Ovary (tissue), 9 donors: ENCODE measurements around the gene ITLN2. TPM values are rescaled to one million over a fixed set of nuclear protein-coding genes. Genes with fewer than 3 reads are reported as not detected.
"Not testable (repeated sequence)": the region's sequence is repeated elsewhere in the genome, so short reads cannot be mapped to it uniquely, and the experiment has no call there.

Source experiments
- DNase-seq, 5 donors: peaks; one replicate each; pipeline ENCODE4 v3.0.0-alpha.2; 2019 to 2020
- H3K27ac ChIP-seq, 2 donors: fragments of 200-600 bp; one replicate each; pipeline versions ENCODE4 v1.5.1 to v1.8.0; 2019 to 2022
- H3K27me3 ChIP-seq: fragments of 200-600 bp; one replicate; pipeline ENCODE4 v1.8.0; 2022
- H3K36me3 ChIP-seq: fragments of 200-600 bp; sonication (generic); one replicate; pipeline ENCODE4 v1.5.1; 2019
- H3K4me1 ChIP-seq: one replicate; pipeline ENCODE4 v1.8.1; 2013; ENCODE audit warnings: mild to moderate bottlenecking, moderate library complexity; ENCODE audit not compliant: insufficient read depth
- H3K4me3 ChIP-seq: fragments of 200-600 bp; sonication (generic); one replicate; pipeline ENCODE4 v1.5.1; 2017
- H3K9me3 ChIP-seq, 2 donors: fragments of 200-600 bp in 1 of 2; sonication (generic) in 1 of 2; one replicate each; pipeline versions ENCODE4 v1.5.1 to v1.8.1; 2013 to 2019; ENCODE audit warnings: mild to moderate bottlenecking in 1 of 2, moderate library complexity in 1 of 2
- EP300 ChIP-seq: sonication (generic); formaldehyde crosslinking; IDR thresholded peaks from one replicate; pipeline ENCODE4 v1.6.1; 2017; ENCODE audit warnings: antibody characterized with exemption
- POLR2A ChIP-seq: fragments of 450-650 bp; IDR thresholded peaks from one replicate; pipeline ENCODE4 v1.6.1; 2017; ENCODE audit warnings: antibody characterized with exemption, mild to moderate bottlenecking, moderate library complexity
- WGBS, 3 donors: extraction: QIAGEN DNeasy Blood & Tissue Kit in 1 of 3; methylation state at CpG; one replicate each; pipeline versions ENCODE4 v1.1.5 to v1.1.7; 2013 to 2017; 5-methylcytosine and 5-hydroxymethylcytosine counted together
- intact Hi-C, 4 donors: fragments of 100-400 bp; cut with DNase I; formaldehyde crosslinking; loops; one replicate each; pipeline versions ENCODE4 v1.11.0 to v1.15.1; 2022 to 2023
- polyA plus RNA-seq, 2 donors: library from polyadenylated mRNA; stranded (reverse); fragments of 200-250 nt in 1 of 2; fragments of 350-450 nt in 1 of 2; fragmentation: Illumina TruSeq in 1 of 2; extraction: RNeasy Lipid Tissue Mini Kit (QIAGEN cat#74804) in 1 of 2; gene quantifications; one replicate each; pipeline ENCODE4 v1.2.3, GENCODE V29; 2013 to 2014
- total RNA-seq, 7 donors: library from RNA; depleted of rRNA in 2 of 7; stranded (reverse); fragments of >200 nt in 2 of 7; fragmentation: NEBNext Ultra II Directional in 3 of 7; extraction: Animal tissue kit (Norgen Biotek cat#: 25700) in 3 of 7; gene quantifications; one replicate each; pipeline versions ENCODE4 v1.1.0 to v1.2.4, GENCODE V29; 2016 to 2023
- TF ChIP-seq, protein P1 (sequence below), 3 donors: fragments of 450-650 bp in 2 of 3; fragments of 200-600 bp in 1 of 3; IDR thresholded peaks; one replicate each; pipeline versions ENCODE4 v1.5.1 to v1.8.0; 2016 to 2022; ENCODE audit warnings: antibody characterized with exemption in 3 of 3, mild to moderate bottlenecking in 1 of 3
- donor health status: DM: no; HTN: no; CAD: no; lungs with moderate emphysema.
- donor health status: DM: no; HTN: no; CAD: no.
- donor health status: Bipolar disorder and iron deficiency.
- donor health status: DM: yes; HTN: yes; CAD: no.
- donor health status: DM: no; HTN: no; CAD: no.
- donor health status: DM: yes; HTN: yes; CAD: no.

The ITLN2 gene
- total and polyA plus RNA-seq, 9 donors, result 0.53 to 7.6 (median 2.3) TPM

DNA sequence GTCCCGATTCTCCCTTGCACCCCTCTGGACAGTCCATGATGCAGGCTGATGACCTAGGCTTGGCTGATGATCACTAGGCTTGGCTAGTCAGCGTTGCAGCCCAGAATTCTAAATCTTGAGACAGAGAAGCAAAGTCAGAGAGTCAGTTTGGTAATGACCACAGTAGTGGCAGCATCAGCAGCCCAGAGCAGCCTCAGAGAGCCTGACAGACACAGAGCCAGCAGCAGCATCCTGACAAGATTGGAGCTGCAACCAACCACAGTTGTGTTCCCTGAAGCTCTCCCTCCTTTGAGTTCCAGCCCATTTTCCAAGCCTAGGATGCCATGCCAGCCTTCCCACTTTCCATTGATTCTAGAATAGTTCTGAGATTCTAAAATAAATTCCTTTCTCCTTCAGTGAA lies 52.8 kb downstream of the ITLN2 start:
- intact Hi-C loops, result no loop called here
- no peak for TF ChIP-seq POLR2A
- no peak for TF ChIP-seq EP300
- TF ChIP-seq, protein P1, sequence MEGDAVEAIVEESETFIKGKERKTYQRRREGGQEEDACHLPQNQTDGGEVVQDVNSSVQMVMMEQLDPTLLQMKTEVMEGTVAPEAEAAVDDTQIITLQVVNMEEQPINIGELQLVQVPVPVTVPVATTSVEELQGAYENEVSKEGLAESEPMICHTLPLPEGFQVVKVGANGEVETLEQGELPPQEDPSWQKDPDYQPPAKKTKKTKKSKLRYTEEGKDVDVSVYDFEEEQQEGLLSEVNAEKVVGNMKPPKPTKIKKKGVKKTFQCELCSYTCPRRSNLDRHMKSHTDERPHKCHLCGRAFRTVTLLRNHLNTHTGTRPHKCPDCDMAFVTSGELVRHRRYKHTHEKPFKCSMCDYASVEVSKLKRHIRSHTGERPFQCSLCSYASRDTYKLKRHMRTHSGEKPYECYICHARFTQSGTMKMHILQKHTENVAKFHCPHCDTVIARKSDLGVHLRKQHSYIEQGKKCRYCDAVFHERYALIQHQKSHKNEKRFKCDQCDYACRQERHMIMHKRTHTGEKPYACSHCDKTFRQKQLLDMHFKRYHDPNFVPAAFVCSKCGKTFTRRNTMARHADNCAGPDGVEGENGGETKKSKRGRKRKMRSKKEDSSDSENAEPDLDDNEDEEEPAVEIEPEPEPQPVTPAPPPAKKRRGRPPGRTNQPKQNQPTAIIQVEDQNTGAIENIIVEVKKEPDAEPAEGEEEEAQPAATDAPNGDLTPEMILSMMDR (IDR thresholded peaks at IDR 0.05), result no peak

DNA sequence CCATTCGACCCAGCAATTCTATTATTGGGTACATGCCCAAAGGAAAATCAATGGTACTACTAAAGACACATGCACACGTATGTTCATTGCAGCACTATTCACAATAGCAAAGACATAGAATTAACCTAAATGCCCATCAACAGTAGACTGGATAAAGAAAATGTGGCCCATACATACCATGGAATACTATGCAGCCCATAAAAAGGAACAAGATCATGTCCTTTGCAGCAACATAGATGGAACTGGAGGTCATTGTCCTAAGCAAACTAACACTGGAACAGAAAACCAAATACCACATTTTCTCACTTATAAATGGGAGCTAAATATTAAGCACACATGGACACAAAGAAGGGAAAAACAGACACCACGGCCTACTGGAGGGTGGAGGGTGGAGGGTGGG lies 53.9 kb downstream of the ITLN2 start:
- H3K9me3 ChIP-seq, H3K4me3 ChIP-seq, DNase-seq, H3K27me3 ChIP-seq, intact Hi-C loops, H3K36me3 ChIP-seq, H3K27ac ChIP-seq: not testable (repeated sequence)
- peaks cover 10% of the 10 kb centered on the region for H3K4me1 ChIP-seq
- 61 to 88% (median 71%) methylated on average over 3 of the region's 3 CpGs for WGBS, 3 donors

More for the DNA sequence above, 52.8 kb downstream of the ITLN2 start:
- H3K9me3 ChIP-seq, result no peaks in the 10 kb centered on the region
- H3K4me3 ChIP-seq, result no peak overlapping the region
- no peaks in the 10 kb centered on the region for H3K36me3 ChIP-seq
- no peaks in the 10 kb centered on the region for H3K27me3 ChIP-seq
- DNase-seq, result no peak
- no peak overlapping the region for H3K27ac ChIP-seq
- 75 to 90% (median 79%) methylated on average over 2 of the region's 2 CpGs for WGBS, 3 donors
- peaks cover 17% of the 10 kb centered on the region for H3K4me1 ChIP-seq

Other genes starting within 250 kb of the ITLN2 start
- 1 to 10 TPM in 6 of 7 donors, under 1 TPM in 1; 0.61 to 4.4 (median 1.9) TPM for gene CD48, start 243.0 kb downstream of the ITLN2 start, total RNA-seq
- 10 to 100 TPM in 1 of 2 donors, 1 to 10 TPM in 1; 2.5 to 17.6 TPM for gene CD48, start 243.0 kb downstream of the ITLN2 start, polyA plus RNA-seq
- gene SLAMF7, start 215.6 kb downstream of the ITLN2 start, total RNA-seq, result 1 to 10 TPM in 2 of 7 donors, under 1 TPM in 4, not detected in 1; 0.32 to 3.7 (median 0.84) TPM
- gene SLAMF7, start 215.6 kb downstream of the ITLN2 start, polyA plus RNA-seq, result 1 to 10 TPM in 1 of 2 donors, under 1 TPM in 1; 0.36 to 7.3 TPM
- under 1 TPM in 5 of 7 donors, not detected in 2; 0.15 to 0.90 (median 0.45) TPM for gene LY9, start 158.6 kb downstream of the ITLN2 start, total RNA-seq
- gene LY9, start 158.6 kb downstream of the ITLN2 start, polyA plus RNA-seq, result 1 to 10 TPM in 1 of 2 donors, under 1 TPM in 1; 0.24 to 2.9 TPM
- gene CD244, start 91.9 kb downstream of the ITLN2 start, total RNA-seq, result 1 to 10 TPM in 2 of 7 donors, under 1 TPM in 5; 0.45 to 3.1 (median 0.51) TPM
- gene CD244, start 91.9 kb downstream of the ITLN2 start, polyA plus RNA-seq, result 1 to 10 TPM in 1 of 2 donors, under 1 TPM in 1; 0.75 to 2.8 TPM
- gene ITLN1, start 69.6 kb downstream of the ITLN2 start, total RNA-seq, result 1,000 to 10,000 TPM in 1 of 7 donors, 10 to 100 TPM in 1, 1 to 10 TPM in 4, under 1 TPM in 1; 0.48 to 1,183 (median 2.0) TPM
- 10 to 100 TPM in 1 of 2 donors, 1 to 10 TPM in 1; 4.5 to 44.1 TPM for gene ITLN1, start 69.6 kb downstream of the ITLN2 start, polyA plus RNA-seq
- 10 to 100 TPM; 14.8 to 62.7 (median 34.9) TPM for gene F11R, start 66.3 kb upstream of the ITLN2 start, total RNA-seq
- gene F11R, start 66.3 kb upstream of the ITLN2 start, polyA plus RNA-seq, result 10 to 100 TPM; 26.1 to 68.5 TPM
- gene TSTD1, start 84.2 kb upstream of the ITLN2 start, total RNA-seq, result 100 to 1,000 TPM in 1 of 7 donors, 10 to 100 TPM in 6; 32.6 to 200 (median 50.3) TPM
- gene TSTD1, start 84.2 kb upstream of the ITLN2 start, polyA plus RNA-seq, result 100 to 1,000 TPM in 1 of 2 donors, 10 to 100 TPM in 1; 13.6 to 107 TPM
- gene USF1, start 91.2 kb upstream of the ITLN2 start, total RNA-seq, result 10 to 100 TPM; 28.1 to 49.6 (median 44.0) TPM
- 10 to 100 TPM; 38.8 to 54.8 TPM for gene USF1, start 91.2 kb upstream of the ITLN2 start, polyA plus RNA-seq
- gene ARHGAP30, start 115.1 kb upstream of the ITLN2 start, total RNA-seq, result 1 to 10 TPM; 1.7 to 6.3 (median 2.8) TPM
- gene ARHGAP30, start 115.1 kb upstream of the ITLN2 start, polyA plus RNA-seq, result 1 to 10 TPM; 1.6 to 9.3 TPM
- gene NECTIN4, start 134.7 kb upstream of the ITLN2 start, total RNA-seq, result 1 to 10 TPM in 1 of 7 donors, under 1 TPM in 4, not detected in 2; 0.15 to 4.4 (median 0.26) TPM
- under 1 TPM in 1 of 2 donors, not detected in 1; 0.07 TPM for gene NECTIN4, start 134.7 kb upstream of the ITLN2 start, polyA plus RNA-seq
- 10 to 100 TPM in 2 of 7 donors, 1 to 10 TPM in 5; 5.5 to 23.3 (median 7.5) TPM for gene KLHDC9, start 143.6 kb upstream of the ITLN2 start, total RNA-seq
- gene KLHDC9, start 143.6 kb upstream of the ITLN2 start, polyA plus RNA-seq, result 1 to 10 TPM; 7.1 to 7.3 TPM
- gene PFDN2, start 163.2 kb upstream of the ITLN2 start, total RNA-seq, result 10 to 100 TPM; 18.1 to 54.0 (median 46.9) TPM
- 10 to 100 TPM; 66.6 to 94.4 TPM for gene PFDN2, start 163.2 kb upstream of the ITLN2 start, polyA plus RNA-seq
- gene NIT1, start 163.3 kb upstream of the ITLN2 start, total RNA-seq, result 10 to 100 TPM; 25.4 to 37.1 (median 33.7) TPM
- 10 to 100 TPM; 36.7 to 37.5 TPM for gene NIT1, start 163.3 kb upstream of the ITLN2 start, polyA plus RNA-seq
- gene DEDD, start 177.9 kb upstream of the ITLN2 start, total RNA-seq, result 10 to 100 TPM; 19.0 to 40.2 (median 38.1) TPM
- 10 to 100 TPM; 35.2 to 53.9 TPM for gene DEDD, start 177.9 kb upstream of the ITLN2 start, polyA plus RNA-seq
- 100 to 1,000 TPM in 3 of 7 donors, 10 to 100 TPM in 4; 63.2 to 111 (median 96.1) TPM for gene UFC1, start 199.2 kb upstream of the ITLN2 start, total RNA-seq
- gene UFC1, start 199.2 kb upstream of the ITLN2 start, polyA plus RNA-seq, result 100 to 1,000 TPM; 131 to 209 TPM
- gene USP21, start 204.7 kb upstream of the ITLN2 start, total RNA-seq, result 10 to 100 TPM; 16.7 to 41.9 (median 38.5) TPM
- 10 to 100 TPM; 29.2 to 32.0 TPM for gene USP21, start 204.7 kb upstream of the ITLN2 start, polyA plus RNA-seq
- gene PPOX, start 211.6 kb upstream of the ITLN2 start, total RNA-seq, result 10 to 100 TPM; 20.1 to 37.9 (median 24.2) TPM
- gene PPOX, start 211.6 kb upstream of the ITLN2 start, polyA plus RNA-seq, result 10 to 100 TPM; 21.1 to 29.6 TPM
- 10 to 100 TPM; 23.1 to 40.6 (median 28.8) TPM for gene B4GALT3, start 222.7 kb upstream of the ITLN2 start, total RNA-seq
- gene B4GALT3, start 222.7 kb upstream of the ITLN2 start, polyA plus RNA-seq, result 10 to 100 TPM; 24.2 to 44.0 TPM
- gene ADAMTS4, start 244.2 kb upstream of the ITLN2 start, total RNA-seq, result 100 to 1,000 TPM in 4 of 7 donors, 10 to 100 TPM in 3; 40.7 to 437 (median 103) TPM
- 10 to 100 TPM in 1 of 2 donors, under 1 TPM in 1; 0.90 to 19.4 TPM for gene ADAMTS4, start 244.2 kb upstream of the ITLN2 start, polyA plus RNA-seq
- gene NDUFS2, start 247.6 kb upstream of the ITLN2 start, total RNA-seq, result 100 to 1,000 TPM in 4 of 7 donors, 10 to 100 TPM in 3; 90.7 to 137 (median 105) TPM
- gene NDUFS2, start 247.6 kb upstream of the ITLN2 start, polyA plus RNA-seq, result 100 to 1,000 TPM in 1 of 2 donors, 10 to 100 TPM in 1; 76.2 to 140 TPM